PFSK-1 (cell line): Measurements from ENCODE around the gene SNX32.
A peak's percentile ranks its signal among the peaks of the same experiment; 100 is the strongest.

Experiments used
- POLR2AphosphoS5 ChIP-seq: IDR thresholded peaks from 2 replicates; pipeline ENCODE4 v1.6.1; 2012; ENCODE audit warnings: low read depth, mild to moderate bottlenecking, control low read depth, low read length, moderate library complexity
- SIN3A ChIP-seq: IDR thresholded peaks from 2 replicates; pipeline ENCODE4 v1.6.1; 2012; ENCODE audit warnings: mild to moderate bottlenecking, low read length, moderate library complexity, borderline replicate concordance; ENCODE audit not compliant: insufficient read depth

DNA sequence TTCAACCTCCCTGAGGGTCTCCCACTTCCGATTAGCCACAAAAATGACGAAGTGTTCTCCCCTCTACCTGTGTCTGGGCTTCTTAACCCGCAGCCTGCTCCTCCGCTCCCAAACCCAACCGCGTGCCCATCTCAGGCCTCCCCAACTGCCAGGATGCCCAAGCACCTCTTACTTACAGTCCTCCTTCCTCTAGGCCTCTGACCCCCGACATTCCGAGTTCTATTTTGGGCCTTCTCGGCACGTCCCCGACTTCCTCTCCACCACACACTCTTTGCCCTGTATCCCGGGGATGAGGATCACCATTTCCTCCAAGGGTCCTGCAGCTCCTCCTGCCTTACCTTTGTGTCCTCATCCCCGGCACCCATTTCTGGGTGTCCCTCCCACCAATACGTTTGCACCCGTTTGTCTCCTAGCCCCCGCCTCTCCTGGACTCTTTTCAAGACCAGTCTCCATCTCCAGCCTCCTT, 26.1 kb downstream of the SNX32 start:
- TF ChIP-seq POLR2AphosphoS5 (no peak), SIN3A (0 out of 2 replicates have a peak, but pooled peaks have one; percentile 10)
